Ramos (cell line): ENCODE measurements around the gene SYNM.
"Not testable (repeated sequence)": the region's sequence is repeated elsewhere in the genome, so short reads cannot be mapped to it uniquely, and the experiment has no call there.

Experiments used
- in situ Hi-C: fragments of 300-500 bp; cut with MboI; formaldehyde crosslinking; loops from one replicate; pipeline ENCODE4 v1.14.3; 2022; ENCODE audit warnings: low sequenced_read_pairs; ENCODE audit not compliant: unreplicated experiment

SYNM gene

GRCh38 chr15:99101501-99101900 is 3.4 kb upstream of the SYNM start:
- in situ Hi-C loops = no loop called here

DNA sequence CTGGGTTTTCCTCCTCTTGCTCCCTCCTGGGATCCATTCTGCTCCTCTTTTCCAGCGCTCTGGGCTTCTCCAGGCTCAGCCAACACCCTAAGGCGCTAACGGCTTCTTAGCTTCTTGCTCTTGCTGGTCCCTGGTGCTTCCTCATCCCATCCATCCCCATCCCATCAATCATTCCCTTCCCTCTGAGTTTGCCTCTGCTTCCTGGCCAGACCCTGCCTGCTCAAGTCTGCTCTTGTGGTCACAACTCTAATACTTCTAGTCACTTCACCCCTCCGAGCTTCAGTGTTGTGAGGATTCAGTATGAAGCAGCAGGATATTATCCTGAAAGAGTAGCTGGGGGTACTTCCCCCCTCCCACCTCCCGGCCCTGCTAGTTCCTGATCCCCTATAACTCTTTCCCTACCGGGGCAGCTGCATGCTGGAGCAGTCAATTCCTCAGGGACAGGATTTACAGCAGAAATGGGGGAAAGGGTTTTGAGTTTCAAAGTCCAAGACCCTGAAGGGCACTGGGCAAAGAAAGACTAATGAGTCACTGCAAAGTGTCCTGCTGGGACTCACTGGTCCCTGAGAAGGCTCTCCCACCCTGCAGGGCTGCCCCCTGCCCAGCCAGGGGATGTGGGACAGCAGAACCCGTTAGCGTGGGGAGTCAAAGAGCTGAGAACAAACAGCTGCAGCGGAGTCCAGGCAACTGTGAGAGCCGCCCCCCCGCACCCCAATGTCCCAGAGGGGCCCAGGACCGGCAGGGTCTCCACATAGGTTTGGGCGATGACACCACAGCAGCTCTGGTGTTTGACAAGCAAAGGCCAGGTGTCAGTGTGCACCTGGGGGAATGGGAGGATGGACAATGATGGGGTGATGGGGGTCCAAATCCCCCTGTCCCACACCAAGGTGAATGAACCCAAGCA is 2.3 kb upstream of the SYNM start:
- in situ Hi-C loops = no loop called here

- in situ Hi-C loops = no loop called here
These were observed 1.6 kb upstream of the SYNM start for GRCh38 chr15:99103279-99103678.

DNA sequence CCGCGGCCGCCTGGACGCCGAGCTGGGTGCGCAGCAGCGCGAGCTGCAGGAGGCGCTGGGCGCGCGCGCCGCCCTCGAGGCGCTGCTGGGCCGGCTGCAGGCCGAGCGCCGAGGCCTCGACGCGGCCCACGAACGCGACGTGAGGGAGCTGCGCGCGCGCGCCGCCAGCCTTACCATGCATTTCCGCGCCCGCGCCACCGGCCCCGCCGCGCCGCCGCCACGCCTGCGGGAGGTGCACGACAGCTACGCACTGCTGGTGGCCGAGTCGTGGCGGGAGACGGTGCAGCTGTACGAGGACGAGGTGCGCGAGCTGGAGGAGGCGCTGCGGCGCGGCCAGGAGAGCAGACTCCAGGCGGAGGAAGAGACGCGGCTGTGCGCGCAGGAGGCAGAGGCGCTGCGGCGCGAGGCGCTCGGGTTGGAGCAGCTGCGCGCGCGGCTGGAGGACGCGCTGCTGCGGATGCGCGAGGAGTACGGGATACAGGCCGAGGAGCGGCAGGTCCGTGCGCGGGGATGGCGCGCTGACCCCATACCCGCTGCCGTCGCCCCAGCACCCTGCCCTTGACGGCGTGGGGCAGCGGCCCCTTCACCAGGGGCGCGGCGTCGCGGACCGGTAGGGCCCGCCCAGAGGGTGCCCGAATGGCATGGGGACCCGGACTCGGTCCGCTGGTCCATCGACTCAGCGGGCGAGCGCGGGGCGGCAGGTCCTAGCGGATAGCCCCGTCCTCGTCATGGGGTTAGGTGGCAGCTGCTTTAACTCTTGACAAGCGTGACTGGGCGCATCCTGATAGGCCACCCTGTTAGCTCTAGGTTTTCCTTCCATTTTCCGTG is 848 bp downstream of the SYNM start:
- in situ Hi-C loops = no loop called here

- in situ Hi-C loops = no loop called here
These were observed 1.7 kb downstream of the SYNM start for GRCh38 chr15:99106417-99107220.

GRCh38 chr15:99108993-99109392 is 4.1 kb downstream of the SYNM start:
- in situ Hi-C loops = no loop called here

- in situ Hi-C loops = no loop called here
These were observed 4.7 kb downstream of the SYNM start for GRCh38 chr15:99109555-99110021.

DNA sequence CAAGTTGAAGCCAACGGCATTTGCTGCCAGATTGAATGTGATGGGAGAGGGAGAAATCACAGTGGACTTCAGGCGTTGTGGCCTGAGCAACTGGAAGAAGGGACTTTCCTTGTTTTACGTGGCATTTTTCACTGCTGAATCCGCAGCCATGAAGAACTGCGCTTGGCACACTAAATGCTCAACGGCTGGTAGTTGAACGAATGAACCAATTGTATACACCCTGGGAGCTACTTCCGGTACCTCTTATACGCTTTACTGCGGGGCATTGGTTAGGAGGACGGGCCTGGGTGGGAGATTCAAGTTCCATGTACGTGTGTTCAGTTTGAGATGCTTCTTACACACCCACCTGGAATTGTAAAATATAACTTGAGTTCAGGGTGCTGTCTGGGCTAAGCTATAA is 5.2 kb downstream of the SYNM start:
- in situ Hi-C loops = no loop called here

DNA sequence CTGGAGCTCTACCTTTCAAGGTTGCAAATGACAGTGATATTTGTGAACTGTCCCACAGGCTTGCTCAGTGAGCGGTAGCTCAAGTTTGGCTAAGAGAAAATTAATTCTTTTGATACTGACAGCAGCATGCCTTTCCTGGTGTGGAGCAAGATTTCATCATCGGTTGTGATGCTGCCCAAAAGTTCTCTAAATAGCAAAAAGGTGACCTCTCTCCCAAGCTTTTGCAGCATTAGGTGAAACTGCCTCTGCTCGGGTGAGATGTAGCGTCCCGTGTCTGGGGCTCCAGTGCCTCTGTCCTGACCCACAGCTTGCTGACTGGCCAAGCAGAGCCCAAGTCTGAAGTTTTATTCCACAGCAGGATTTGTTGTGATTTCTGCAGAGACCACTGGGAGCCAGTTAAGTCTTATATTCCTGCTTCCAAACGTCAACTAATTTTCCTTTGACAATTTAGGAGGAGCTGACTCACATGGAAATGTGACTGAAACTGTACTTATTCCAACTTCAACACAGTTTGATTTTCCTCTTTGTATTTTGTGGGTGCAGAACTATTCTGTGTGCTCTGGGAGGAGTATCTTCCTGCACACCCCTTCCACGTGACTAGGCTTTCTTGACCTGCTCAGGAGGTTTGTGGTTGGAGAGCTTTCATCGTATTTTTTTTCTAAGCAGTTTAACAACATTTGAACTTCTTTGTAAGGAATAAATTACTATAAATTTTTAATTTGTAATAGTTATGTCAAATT is 5.9 kb downstream of the SYNM start:
- in situ Hi-C loops = no loop called here

- in situ Hi-C loops = not testable (repeated sequence)
These were observed 6.8 kb downstream of the SYNM start for GRCh38 chr15:99111641-99112040.

DNA sequence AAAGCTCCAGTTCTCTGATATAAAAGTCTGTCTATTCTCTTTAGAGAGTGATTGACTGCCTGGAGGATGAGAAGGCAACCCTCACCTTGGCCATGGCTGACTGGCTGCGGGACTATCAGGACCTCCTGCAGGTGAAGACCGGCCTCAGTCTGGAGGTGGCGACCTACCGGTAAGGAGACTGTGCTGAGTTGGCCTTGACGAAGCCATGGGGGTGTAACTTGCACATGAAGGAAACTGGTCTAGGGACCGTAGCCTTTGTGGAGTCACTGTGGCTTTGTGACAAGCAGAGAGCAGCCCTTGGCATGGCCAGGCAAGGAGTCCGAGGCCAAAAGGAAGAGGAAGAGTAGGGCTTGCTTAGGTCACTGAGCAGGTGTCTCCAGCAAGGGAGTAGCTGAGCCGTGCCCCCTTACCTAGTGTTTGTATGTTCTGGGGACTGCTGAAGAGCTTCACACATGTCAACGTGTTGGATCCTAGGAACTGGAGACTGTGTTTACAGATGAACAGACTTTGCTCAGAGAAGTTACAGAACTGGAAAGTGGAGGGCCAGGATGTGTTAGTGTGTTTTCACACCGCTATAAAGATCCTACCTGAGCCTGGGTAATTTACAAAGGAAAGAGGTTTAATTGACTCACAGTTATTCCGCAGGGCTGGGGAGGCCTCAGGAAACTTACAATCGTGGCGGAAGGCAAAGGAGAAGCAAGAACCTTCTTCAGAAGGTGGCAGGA is 8.8 kb downstream of the SYNM start:
- in situ Hi-C loops = no loop called here

DNA sequence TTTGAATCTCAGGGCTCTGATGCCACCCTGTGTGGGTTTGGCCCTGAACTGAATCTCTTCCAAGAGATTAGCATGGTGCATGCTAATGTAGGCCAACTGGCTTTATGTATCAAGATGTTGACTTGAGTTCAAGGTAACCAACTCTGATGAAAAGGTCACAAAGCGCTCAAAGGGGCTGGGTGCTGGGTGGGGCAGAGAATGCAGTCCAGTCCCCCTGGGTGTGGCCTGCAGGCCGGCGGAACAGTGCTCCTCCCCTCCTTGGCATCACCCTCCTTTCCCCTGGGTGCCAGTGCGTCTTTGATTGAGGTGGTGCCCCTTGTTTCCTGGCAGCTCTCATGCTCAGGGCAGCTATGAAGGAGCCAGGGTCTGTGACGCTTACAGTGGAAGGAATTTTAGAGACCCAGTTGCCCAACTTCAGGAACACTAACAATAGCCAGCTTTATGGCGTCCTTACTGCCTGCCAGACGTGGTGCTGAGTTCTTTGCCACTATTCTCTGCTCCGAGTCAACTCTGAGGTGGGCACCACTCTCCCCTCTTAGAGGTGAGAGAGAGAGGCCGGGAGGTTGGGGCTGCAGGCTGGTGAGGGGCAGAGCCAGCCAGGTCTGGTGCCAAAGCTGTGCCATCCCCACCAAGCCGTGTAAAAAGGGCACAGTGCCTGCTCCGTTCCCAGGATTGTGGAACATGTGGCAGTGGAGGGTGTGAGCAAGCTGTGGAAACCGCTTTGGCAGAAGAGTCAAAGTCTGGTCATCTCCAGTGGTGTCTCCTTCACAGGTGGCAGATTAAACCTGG is 9.8 kb downstream of the SYNM start:
- in situ Hi-C loops = no loop called here

DNA sequence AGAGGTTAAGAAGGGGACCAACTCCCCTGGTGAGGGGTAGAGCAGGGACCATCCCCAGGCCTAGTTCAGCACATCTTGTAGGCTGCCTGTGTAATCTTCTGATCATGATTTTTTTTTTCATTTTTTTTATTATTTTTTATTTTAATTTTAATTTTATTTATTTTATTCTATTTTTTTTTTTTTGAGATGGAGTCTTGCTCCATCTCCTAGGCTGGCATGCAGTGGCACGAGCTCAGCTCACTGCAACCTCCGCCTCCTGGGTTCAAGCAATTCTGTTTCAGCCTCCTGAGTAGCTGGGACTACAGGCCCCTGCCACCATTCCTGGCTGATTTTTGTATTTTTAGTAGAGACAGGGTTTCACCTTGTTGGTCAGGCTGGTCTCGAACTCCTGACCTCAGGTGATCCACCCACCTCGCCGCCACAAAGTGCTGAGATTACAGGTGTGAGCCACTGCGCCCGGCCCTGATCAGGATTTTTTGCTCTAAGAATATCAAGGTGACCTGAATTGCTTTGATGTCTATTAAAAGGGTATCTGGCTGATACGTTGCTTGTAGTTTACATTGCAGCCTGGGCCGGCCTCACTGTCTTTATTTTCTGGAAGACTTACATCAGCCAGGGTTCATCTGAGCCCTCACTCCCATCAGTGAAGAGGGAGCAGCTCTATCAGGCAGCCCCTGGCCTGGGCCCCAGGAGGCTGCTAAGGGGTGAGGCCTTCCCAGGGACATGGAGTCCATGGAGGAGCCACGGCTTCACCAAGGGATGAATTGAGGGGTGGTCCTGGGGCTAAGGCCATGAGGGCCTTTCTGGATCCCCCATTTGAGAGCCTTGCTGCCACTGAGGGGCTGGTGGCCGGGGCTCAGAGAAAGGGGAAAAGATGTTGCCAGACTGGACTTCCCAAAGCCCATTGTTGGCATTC is 10.7 kb downstream of the SYNM start:
- in situ Hi-C loops = no loop called here

GRCh38 chr15:99117111-99117510 is 12.2 kb downstream of the SYNM start:
- in situ Hi-C loops = no loop called here

GRCh38 chr15:99117563-99118257 is 12.8 kb downstream of the SYNM start:
- in situ Hi-C loops = no loop called here

DNA sequence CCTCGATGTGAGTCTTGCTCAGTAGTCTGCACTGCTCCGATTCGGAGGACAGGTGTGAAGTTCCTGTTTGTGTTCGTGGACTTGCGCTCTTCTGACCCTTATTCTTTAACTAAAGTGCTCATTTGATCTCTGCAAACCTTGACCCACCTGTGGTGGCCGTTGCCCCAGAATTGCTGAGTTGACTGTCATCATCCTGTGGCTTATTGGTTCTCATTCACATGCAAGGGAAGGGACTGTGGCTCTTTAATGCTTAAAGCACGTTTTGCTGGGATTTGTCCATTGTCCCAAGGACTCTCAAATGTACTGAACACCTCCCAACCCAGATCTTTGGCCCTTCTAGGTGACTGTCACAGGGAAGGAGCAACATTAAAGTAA is 13.4 kb downstream of the SYNM start:
- in situ Hi-C loops = no loop called here
